Subcutaneous adipose tissue (tissue), 4 donors: ENCODE measurements around the gene TMEM139. TPM values are rescaled to one million over a fixed set of nuclear protein-coding genes. Genes with fewer than 3 reads are reported as not detected.

ENCODE experiments used
- CTCF ChIP-seq: fragments of 450-650 bp; IDR thresholded peaks from one replicate; pipeline ENCODE4 v1.5.1; 2016; ENCODE audit warnings: low read depth, mild to moderate bottlenecking, control low read depth, antibody characterized with exemption, moderate library complexity
- total RNA-seq, 4 donors: library from RNA; depleted of rRNA; stranded (reverse); fragments of >200 nt; gene quantifications; one replicate each; pipeline ENCODE4 v1.1.0, GENCODE V29; 2016

TMEM139 gene
- total RNA-seq, 4 donors from 2014 or later = 0.66 to 11.9 TPM; not detected in 2

- TF ChIP-seq CTCF = no peak
Observed at GRCh38 chr7:143271240-143271639, 13.5 kb upstream of the TMEM139 start.

GRCh38 chr7:143272871-143273270 is 11.9 kb upstream of the TMEM139 start:
- TF ChIP-seq CTCF = no peak

- TF ChIP-seq CTCF = no peak
Observed at GRCh38 chr7:143279186-143280098, 5.3 kb upstream of the TMEM139 start.

GRCh38 chr7:143280160-143280559 is 4.6 kb upstream of the TMEM139 start:
- TF ChIP-seq CTCF = no peak

- no peak for TF ChIP-seq CTCF
Observed at GRCh38 chr7:143280566-143280965, 4.2 kb upstream of the TMEM139 start.

- no peak for TF ChIP-seq CTCF
Observed at GRCh38 chr7:143281529-143281928, 3.2 kb upstream of the TMEM139 start.

- no peak for TF ChIP-seq CTCF
Observed at GRCh38 chr7:143282124-143282523, 2.6 kb upstream of the TMEM139 start.
